ENCODE results near the gene KIF1A. TPM values are rescaled to one million over a fixed set of nuclear protein-coding genes. Genes with fewer than 3 reads are reported as not detected.

Gene KIF1A
- total and polyA plus RNA-seq, 10 of the 15 experiments (the other 5 are each of a cell fraction or from before 2014, with no cell fraction given), result 0.04 to 0.95 (median 0.06) TPM; not detected in 5

DNA sequence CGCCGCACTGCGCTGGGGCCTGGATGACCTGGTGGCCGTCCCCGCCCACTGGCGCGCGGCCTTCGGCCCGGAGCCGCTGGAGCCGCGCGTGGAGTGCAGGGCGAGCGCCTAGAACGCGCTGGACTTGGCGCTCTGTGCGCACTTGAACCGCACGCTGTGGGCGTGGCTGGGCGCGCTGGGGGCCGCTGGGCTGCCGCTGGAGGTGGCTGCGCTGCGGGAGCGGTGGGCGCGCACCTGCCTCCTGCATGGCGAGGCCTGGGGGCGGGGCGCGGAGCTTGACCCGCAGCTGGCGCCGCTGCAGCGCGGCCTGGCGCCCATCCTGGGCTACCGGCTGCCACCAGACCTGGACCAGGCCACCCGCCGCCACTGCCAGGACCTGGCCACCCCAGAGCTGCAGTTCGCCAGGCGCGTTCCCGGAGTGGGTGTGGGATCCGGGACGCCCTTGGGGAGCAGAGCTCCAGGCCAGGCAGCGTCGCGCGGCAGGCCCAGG is 147.3 kb downstream of the KIF1A start (continued):
- TF ChIP-seq, protein P1, sequence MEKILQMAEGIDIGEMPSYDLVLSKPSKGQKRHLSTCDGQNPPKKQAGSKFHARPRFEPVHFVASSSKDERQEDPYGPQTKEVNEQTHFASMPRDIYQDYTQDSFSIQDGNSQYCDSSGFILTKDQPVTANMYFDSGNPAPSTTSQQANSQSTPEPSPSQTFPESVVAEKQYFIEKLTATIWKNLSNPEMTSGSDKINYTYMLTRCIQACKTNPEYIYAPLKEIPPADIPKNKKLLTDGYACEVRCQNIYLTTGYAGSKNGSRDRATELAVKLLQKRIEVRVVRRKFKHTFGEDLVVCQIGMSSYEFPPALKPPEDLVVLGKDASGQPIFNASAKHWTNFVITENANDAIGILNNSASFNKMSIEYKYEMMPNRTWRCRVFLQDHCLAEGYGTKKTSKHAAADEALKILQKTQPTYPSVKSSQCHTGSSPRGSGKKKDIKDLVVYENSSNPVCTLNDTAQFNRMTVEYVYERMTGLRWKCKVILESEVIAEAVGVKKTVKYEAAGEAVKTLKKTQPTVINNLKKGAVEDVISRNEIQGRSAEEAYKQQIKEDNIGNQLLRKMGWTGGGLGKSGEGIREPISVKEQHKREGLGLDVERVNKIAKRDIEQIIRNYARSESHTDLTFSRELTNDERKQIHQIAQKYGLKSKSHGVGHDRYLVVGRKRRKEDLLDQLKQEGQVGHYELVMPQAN (conservative IDR thresholded peaks at IDR 0.05), result no peak
- TF ChIP-seq, protein P2, sequence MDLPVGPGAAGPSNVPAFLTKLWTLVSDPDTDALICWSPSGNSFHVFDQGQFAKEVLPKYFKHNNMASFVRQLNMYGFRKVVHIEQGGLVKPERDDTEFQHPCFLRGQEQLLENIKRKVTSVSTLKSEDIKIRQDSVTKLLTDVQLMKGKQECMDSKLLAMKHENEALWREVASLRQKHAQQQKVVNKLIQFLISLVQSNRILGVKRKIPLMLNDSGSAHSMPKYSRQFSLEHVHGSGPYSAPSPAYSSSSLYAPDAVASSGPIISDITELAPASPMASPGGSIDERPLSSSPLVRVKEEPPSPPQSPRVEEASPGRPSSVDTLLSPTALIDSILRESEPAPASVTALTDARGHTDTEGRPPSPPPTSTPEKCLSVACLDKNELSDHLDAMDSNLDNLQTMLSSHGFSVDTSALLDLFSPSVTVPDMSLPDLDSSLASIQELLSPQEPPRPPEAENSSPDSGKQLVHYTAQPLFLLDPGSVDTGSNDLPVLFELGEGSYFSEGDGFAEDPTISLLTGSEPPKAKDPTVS (IDR thresholded peaks at IDR 0.05; ENCODE audit: low read depth, low read length), result no peak
- no peak for TF ChIP-seq SPI1 (IDR thresholded peaks at IDR 0.05; ENCODE audit: borderline replicate concordance, insufficient read depth, low read depth, low read length)
- TF ChIP-seq, protein P3, sequence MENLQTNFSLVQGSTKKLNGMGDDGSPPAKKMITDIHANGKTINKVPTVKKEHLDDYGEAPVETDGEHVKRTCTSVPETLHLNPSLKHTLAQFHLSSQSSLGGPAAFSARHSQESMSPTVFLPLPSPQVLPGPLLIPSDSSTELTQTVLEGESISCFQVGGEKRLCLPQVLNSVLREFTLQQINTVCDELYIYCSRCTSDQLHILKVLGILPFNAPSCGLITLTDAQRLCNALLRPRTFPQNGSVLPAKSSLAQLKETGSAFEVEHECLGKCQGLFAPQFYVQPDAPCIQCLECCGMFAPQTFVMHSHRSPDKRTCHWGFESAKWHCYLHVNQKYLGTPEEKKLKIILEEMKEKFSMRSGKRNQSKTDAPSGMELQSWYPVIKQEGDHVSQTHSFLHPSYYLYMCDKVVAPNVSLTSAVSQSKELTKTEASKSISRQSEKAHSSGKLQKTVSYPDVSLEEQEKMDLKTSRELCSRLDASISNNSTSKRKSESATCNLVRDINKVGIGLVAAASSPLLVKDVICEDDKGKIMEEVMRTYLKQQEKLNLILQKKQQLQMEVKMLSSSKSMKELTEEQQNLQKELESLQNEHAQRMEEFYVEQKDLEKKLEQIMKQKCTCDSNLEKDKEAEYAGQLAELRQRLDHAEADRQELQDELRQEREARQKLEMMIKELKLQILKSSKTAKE (IDR thresholded peaks at IDR 0.05; ENCODE audit: low read depth, poor library complexity, severe bottlenecking), result no peak
- no peak for TF ChIP-seq RB1 (IDR thresholded peaks at IDR 0.05; ENCODE audit: borderline replicate concordance)
- no peak for TF ChIP-seq FOXK2 (IDR thresholded peaks at IDR 0.05)
- no peak for TF ChIP-seq KAT2A (conservative IDR thresholded peaks at IDR 0.05; ENCODE audit: control insufficient read depth, low read depth, low read length)
- no peak for TF ChIP-seq IKZF1 (conservative IDR thresholded peaks at IDR 0.05)
- TF ChIP-seq, protein P4, sequence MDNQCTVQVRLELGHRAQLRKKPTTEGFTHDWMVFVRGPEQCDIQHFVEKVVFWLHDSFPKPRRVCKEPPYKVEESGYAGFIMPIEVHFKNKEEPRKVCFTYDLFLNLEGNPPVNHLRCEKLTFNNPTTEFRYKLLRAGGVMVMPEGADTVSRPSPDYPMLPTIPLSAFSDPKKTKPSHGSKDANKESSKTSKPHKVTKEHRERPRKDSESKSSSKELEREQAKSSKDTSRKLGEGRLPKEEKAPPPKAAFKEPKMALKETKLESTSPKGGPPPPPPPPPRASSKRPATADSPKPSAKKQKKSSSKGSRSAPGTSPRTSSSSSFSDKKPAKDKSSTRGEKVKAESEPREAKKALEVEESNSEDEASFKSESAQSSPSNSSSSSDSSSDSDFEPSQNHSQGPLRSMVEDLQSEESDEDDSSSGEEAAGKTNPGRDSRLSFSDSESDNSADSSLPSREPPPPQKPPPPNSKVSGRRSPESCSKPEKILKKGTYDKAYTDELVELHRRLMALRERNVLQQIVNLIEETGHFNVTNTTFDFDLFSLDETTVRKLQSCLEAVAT (IDR thresholded peaks at IDR 0.05), result no peak
- no peak for TF ChIP-seq IKZF2 (IDR thresholded peaks at IDR 0.05)
